ENCODE data around the gene GLUD1.
"Not testable (repeated sequence)": the region's sequence is repeated elsewhere in the genome, so short reads cannot be mapped to it uniquely, and the experiment has no call there.

Gene GLUD1

DNA sequence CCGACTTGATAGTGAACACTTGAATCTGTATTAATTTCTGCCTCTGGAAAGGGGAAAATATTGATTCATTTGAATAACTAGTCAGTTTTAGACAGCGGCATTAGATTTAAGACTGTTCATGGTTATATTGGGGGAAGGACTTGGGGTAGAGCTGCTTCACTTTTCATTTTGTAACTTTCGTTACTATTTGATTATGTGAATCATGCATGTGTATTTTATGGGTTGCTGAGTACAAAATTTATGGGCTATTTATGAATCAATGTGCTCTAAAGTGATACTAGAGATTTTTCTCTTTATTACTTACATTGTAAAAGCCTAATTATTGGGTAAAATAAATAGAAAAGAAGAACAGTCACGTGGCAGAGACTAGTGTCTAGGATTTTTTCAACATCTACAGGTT is 4.9 kb downstream of the GLUD1 start:
- no peak for DNase-seq (ENCODE audit: low read depth)

DNA sequence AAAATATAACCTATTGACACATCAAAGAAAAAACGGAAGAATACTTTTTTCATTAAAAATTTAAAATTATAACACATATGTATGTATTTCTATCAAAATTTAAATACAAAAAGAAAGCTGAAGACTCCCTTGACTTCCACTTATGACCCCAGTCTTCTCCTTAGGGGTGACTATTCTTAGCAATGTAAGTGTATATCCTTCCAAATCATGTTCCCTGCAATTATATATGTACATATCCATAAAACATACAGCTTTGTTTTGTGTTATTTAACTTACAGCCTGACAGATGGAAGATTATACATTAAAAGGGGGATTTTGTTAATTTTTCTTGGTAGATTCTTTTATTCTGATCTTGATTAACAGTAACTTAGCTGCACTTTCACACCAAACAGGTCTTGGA is 9.1 kb downstream of the GLUD1 start:
- no peak for DNase-seq (ENCODE audit: low read depth)

DNA sequence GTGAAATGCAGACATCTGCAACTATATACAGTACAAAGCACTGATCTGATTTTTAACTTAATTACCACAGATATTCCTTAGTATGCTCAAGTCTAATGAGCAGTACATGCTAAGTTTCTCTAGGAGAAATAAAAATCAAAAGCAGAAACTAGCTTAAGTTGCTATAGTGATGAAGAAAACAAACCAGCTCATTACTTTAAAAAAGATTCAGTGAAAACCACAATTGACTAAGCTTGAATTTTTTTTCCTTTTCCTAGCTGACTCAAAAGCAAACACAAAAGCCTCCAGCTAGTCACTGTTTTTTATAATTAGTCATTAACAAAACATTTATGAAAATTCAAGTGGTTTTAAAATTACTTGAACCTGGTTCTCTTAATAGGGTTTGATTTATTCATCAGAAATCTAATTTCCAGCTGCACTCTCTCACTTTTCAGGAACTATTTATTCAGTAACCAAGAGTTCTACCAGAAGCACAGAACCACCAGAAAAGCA is 10.3 kb downstream of the GLUD1 start:
- DNase-seq (ENCODE audit: low read depth): not testable (repeated sequence)

DNA sequence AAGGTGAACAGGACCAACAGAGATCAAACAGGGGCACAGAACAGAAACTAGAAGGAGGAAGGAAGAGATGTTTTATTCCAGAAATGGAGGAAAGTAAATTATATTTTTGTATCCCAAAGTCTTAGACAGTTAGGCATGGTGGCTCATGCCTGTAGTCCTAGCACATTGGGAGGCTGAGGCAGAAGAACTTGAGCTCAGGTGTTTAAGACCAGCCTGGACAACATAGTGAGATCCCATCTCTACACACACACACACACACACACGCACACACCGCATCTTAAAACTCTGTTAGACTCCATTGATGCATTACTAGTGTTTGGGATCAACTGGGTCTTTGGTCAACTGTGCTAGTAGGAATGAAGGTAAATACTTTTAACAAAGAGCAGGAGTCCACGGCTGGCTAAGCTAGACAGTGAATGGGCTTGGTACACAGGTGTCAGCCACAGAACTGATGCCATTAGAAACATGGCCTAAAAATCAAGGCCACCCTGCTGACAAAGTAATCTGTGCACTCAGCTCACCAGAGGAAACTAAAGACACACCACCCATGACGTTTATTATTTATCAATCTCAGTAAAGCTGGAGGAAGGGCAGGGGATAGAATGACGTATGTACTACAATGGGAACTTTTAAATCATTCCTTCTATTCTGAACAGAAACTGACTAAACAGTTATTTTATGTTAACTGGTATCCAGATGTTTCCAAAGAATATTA is 10.9 kb downstream of the GLUD1 start:
- DNase-seq (ENCODE audit: low read depth): not testable (repeated sequence)

DNA sequence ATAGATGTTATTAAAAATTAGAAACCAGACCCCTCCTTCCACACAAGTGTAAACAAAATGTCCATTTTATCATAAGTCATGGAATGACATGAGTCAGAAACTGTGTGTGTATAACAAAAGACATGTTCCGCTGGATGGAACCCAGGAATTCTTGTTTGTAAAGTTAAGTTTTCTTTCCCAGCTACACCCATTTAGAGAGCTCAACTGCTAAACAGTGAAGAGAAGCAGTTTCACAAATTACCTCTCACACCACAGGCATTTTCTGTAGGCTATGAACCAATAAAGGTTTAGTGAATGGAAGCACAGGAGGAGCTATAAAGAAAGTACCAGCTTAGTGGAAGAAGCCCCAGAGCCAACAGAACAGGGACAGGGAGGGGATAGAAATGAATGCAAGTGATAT is 12.4 kb downstream of the GLUD1 start:
- not testable (repeated sequence) for DNase-seq (ENCODE audit: low read depth)

DNA sequence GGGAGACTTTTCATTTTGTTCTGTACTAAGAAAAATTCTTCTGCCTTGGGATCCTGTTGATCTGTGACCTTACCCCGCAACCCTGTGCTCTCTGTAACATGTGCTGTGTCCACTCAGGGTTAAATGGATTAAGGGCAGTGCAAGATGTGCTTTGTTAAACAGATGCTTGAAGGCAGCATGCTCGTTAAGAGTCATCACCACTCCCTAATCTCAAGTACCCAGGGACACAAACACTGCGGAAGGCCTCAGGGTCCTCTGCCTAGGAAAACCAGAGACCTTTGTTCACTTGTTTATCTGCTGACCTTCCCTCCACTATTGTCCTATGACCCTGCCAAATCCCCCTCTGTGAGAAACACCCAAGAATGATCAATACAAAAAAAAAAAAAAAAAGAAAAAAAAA is 13.1 kb downstream of the GLUD1 start:
- DNase-seq (ENCODE audit: low read depth): not testable (repeated sequence)

DNA sequence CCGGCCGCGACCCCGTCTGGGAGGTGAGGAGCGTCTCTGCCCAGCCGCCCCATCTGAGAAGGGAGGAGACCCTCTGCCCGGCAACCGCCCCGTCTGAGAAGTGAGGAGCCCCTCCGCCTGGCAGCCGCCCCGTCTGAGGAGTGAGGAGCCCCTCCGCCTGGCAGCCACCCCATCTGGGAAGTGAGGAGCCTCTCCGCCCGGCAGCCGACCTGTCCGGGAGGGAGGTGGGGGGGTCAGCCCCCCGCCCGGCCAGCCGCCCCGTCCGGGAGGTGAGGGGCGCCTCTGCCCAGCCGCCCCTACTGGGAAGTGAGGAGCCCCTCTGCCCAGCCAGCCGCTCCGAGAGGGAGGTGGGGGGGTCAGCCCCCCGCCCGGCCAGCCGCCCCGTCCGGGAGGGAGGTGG is 14.0 kb downstream of the GLUD1 start:
- DNase-seq (ENCODE audit: low read depth): not testable (repeated sequence)

DNA sequence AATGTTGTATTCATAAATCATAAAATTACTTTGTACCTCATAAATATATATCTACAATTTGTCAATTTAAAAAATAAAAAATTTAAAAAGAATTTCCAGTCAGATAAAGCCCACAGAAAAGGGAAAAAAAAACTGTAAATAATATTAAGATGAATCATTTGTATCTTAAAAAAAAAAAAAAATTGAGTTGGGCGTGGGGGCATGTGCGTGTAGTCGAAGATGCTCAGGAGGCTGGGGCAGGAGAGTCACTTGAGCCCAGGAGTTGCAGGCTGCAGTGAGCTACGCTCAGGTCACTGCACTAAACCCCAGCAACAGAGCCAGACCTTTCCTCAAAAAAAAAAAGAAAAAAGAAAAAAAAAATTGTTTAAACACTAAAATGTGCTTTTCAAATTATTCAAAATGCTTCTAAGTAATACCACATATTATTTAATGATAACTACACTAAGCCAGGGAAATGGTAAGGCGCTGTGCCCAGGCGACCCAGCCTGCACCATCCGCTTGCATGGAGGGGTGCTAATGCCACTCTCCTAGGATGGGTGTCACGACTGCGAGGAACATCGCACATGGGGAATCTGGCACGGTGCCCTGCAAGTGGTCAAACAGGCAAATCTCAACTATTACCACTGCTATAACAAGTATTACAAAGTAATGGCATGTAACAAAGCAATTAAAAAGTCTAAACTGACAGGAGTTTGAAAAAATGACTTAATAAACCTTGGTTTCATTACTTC is 15.4 kb downstream of the GLUD1 start:
- DNase-seq (ENCODE audit: low read depth): no peak

DNA sequence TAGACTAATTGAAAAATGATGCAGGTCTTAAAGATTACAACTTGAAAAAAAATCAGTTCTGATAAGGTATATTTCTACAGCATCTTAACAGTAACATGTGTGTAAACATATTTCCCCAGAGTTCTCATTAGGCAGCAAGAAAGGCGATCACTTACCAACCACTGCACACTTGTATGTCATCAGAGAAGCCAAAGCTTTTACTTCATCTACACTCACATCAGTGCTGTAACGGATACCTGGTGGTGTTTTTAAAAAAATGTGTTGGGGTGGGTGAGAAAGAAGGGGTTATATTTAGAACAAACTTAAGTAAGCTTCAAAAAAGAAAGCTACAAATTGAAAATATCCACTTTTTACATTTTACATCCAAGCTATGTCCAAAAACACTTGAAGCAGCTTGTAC is 18.2 kb downstream of the GLUD1 start:
- DNase-seq (ENCODE audit: low read depth): not testable (repeated sequence)

DNA sequence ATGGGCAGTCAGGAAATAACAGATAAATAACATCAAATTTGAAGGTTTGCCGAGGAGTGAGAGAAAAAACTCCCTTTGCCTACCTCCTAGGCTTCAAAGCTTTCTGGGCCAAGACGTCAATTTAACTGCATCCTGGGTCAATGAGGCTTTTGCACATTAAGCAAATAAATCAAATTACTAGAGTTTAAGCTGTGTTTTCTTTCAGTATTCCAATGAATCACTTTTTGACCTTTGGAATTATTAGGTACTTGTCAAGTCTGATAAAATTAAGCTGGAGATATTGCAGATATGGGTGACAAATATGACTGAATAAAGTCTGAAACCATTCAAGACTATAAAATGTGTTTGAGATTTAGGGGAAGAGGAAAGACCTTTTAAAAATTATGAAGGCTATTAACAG is 22.2 kb downstream of the GLUD1 start:
- no peak for DNase-seq (ENCODE audit: low read depth)

DNA sequence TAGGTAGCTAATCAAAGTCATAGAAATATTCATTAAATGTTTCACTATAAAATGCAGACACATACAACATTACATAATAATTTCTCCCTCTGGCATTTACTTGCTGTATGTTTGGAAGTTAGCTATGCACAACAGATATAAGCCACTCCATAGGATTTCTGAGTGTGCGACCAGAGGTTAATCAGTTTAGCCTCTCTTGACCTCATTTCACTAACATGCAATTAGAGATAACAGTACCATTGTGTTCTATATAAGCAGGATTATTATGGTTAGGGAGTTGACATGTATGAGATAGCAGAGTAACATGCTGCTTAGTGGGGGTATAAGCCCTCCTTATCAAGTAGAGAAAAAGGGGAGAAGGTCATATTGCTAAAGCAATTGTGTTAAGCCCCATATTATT is 26.4 kb downstream of the GLUD1 start:
- no peak for DNase-seq (ENCODE audit: low read depth)

DNA sequence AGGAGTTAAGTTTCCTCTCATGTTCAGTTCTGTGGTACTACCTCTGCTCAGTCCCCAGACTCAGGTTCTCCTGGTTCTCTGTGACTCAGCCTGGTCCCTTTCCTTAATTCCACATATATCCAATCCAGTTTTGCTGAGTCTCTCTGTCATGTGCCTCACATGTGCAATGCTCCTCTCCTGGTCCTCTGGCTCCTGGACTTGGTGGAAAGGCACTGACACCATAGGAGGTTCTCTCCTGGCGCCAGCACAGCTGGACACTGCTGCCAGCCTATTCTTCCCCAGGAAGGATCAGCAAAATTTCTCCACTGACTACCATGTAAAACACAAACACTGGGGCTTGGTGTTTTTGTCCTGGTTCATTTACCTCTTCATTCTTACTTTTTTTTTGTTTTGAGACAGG is 27.8 kb downstream of the GLUD1 start:
- DNase-seq (ENCODE audit: low read depth): no peak

DNA sequence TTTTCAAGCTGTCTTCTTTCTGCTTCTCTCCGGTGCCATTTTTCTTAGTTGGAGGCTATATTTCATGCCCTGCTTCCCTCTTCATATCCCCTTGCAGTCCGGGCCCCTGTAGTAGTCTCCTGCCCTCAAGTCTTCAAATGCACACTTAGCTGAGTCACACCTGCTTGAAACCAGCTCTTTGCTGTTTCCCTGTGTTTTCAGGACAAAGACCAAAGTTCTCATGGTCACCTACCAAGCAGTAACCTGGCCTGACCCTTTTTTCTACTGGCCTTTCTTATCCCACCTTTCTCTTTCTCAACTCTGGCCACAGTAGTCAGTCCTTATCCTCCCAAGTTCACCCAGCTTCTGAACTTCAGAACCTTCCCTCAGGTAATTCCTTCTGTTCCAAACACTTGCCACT is 28.5 kb downstream of the GLUD1 start:
- no peak for DNase-seq (ENCODE audit: low read depth)

DNA sequence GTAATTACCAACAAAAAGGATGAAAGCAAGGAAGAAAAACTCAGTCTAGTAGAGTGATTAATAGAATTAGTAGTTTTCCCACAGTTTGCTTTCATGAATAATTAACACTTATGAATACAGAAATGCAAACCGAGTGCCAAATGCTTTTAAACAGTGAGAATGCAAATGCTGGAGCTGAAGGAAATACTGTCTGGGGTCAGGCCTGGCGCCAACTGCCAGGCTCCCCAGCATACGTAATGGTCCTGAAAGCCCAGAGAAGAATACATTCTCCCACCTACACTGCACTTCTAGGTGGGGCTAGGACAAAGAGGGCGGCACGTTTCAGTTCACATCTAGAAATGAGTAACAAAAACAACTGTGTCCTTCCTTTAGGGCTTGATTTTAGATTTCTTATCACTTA is 30.0 kb downstream of the GLUD1 start:
- DNase-seq (ENCODE audit: low read depth): no peak

DNA sequence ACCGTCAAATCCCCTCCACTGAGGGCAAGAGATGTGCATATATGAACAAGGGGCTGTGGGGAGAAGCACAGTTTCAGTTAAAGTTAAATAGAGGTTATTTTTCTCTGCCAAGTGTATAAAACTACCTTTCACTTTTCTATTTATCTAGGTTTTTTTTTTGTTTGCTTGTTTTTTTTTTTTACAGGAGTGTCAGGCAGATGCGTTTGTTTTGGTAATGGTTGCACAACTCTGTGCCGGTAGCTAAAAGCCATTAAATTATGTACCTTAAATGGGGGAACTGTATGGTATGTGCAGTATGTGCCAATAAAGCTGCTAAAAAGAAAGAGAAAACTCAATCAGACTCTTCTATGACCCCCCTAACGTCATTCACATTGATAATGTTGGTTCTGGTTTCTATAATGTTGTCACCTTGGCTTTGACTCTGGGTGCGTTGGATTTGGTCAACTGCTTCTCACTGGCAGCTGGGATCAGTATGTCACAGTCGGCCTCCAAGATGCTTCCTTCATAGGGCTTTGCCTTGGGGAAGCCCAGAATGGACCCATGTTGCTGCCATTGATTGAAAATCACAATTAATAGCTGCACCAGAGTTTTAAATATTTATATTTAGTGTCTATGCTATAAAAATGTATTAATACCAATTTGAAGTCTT is 34.2 kb downstream of the GLUD1 start:
- no peak for DNase-seq (ENCODE audit: low read depth)

DNA sequence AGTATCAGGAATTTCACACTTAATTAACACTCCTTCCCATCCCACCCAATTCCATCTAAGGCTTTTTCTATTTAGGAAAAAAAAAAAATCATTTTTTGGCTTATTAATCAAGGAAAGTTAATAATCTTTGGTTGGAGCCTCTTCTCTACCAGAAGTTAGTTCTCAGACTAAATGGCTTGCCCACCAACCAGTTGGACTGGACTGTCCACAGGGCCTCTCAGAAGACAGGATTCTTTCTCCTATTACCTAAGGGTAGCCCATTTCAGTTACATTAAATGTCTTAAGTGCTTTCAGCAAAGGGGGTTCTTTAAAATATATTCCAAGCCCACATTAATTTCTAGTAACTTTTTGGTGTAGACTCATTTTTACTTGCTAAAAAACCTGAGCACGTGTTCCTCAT is 35.2 kb downstream of the GLUD1 start:
- DNase-seq (ENCODE audit: low read depth): no peak

DNA sequence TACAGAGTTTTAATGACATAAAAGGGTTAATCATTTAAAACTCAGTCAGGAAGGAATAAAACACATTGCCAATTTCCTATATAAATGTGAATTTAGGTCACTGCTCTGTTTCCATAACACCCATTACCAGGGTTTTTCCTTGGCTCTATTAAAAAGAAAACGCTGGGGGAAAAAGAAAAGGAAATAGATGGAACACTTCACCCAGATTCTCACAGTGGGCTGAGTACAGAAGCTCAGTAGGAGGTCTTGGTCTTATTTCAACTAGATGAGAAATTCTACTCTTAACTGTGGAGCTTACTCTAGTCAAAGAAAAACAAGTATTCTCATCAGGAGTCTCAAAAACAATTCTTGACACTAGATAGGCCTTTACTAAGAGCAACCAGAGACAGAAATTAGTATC is 36.5 kb downstream of the GLUD1 start:
- no peak for DNase-seq (ENCODE audit: low read depth)

DNA sequence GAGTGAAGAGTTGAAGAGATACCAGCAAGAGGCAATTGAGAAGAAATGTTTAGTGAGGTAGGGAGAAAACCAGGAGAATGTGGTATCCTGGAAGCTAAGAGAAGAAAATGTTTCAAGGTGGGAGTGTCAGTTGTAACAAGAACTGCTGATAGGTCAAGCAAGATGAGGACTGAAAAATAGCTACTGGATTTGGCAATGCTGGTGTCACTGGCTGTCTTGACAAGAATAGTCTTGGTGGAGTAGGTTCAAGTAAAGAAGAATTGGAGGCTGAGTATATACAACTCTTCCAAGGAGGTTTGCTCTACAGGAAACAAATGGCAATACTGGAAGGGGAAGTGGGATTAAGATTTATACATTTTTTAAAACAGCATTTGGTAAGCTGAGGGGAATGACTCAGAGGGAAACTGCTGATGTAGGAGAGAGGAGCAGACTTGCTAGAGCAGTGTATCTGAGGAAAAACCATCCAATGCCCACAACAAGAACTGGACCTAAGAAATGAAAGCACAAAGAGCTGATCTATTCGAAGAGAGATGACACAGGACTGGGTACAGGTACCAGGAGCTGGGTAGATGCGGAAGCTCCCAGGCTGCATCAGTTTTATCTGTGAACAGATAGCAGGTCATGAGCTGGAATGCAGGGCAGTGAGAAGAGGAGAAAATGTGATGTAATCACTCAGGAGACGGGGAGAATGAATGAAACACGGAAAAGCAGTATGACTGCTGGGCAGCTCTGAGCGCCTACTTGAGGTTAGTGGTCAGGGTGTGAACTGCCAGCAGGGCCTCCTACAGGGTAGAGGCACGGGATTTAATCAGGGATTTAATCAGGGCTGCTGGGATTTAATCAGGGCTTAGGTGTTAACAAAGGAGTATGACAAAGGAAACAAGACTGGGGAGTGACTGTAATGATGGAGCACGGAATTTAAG is 40.0 kb downstream of the GLUD1 start:
- DNase-seq (ENCODE audit: low read depth): no peak

DNA sequence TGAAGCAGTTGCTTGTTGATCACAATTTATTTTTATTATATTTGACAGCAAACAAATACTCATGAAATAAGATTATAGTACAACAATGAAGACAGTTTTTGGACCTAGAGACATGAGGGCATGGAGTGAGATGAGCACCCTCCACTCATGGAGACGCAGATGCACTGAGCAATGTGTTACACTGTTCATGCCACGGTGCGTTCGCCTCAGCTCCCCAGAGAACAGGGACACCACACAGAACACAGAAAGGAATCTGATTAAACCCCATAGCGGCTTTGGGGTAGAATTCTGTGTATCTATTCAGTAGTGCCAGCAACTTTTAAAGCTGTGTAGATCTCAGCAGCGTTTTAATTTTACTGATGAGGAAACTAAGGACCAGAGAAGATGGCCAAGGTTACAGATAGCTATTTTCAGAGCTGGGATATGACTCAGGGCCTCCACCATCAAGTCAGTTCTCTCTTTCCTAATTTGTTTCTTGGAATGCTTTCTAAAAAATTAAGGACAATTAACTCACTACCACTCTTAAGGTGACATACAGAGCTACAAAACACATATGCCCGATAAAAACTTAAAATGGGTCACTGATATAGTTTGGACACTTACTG is 41.0 kb downstream of the GLUD1 start:
- DNase-seq (ENCODE audit: low read depth): no peak

DNA sequence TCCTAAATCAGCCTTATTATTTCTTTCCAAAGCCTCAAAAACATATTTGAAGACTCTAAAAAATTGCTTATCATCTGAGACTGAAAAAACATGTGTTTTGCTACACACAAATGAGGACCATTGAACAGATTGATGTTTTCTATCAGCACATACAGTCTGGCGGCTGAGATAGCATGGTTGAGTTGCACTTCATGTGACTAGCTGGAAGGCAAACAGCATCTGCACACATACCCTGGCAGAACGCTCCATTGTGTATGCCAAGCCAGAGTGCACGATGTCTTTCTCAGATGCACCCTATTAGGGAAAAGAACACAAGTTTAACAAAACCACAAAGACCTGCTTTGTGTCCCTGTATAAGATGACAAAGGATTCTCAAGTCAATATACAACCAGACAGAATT is 41.5 kb downstream of the GLUD1 start:
- no peak for DNase-seq (ENCODE audit: low read depth)

DNA sequence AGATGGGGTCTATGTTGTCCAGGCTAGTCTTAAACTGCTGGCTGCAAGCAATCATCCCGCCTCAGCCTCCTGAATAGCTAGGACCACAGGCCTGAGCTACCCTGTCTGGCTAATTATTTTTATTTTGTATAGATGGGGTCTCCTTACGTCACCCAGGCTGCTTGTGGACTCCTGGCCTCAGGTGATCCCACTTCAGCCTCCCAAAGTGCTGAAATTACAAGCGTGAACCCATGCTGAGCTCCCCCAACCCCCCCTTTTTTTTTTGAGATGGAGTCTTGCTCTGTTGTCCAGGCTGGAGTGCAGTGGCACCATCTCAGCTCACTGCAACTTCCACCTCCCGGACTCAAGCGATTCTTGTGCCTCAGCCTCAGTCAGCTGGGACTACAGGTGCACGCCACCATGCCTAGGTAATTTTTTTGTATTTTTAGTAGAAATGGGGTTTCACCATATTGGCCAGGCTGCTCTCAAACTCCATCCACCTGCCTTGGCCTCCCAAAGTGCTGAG is 49.2 kb downstream of the GLUD1 start:
- no peak for DNase-seq (ENCODE audit: low read depth)

Data from stimulated activated CD8-positive, alpha-beta memory T cell treated with anti-CD3 and anti-CD28 coated beads, Interleukin-12 subunit alpha, Interleukin-12 subunit beta, amount 100 ng/mL, for 4 hours (primary cell).